Measurements from ENCODE around the gene BCL7A. TPM values are rescaled to one million over a fixed set of nuclear protein-coding genes. Genes with fewer than 3 reads are reported as not detected.

The BCL7A gene
- total RNA-seq, 4 donors from 2014 or later, result 4.7 to 8.5 (median 5.6) TPM

DNA sequence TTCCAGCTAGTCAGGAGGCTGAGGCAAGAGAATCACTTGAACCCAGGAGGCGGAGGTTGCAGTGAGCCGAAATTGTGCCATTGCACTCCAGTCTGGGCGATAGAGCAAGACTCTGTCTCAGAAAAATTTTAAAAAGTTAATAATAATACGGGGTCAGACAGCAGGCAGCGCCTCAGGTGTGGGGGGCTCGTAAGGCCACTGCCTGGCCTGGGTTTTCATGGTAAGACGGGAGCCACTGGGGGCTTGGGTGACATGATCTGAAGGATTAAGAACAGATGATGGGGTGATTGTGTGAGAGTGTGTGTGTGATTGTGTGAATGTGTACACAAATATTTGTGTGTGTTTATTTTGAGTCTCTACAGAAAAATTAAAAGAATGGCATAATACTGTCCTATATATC lies 23.6 kb downstream of the BCL7A start:
- peaks cover 0 to 73% of the 10 kb centered on the region in 2 donors for H3K36me3 ChIP-seq

GRCh38 chr12:122046145-122046544 lies 24.5 kb downstream of the BCL7A start:
- no peak for ATAC-seq

More for the DNA sequence above, 23.6 kb downstream of the BCL7A start:
- H3K4me3 ChIP-seq, result no peak overlapping the region
- no peak overlapping the region for H3K27ac ChIP-seq
- TF ChIP-seq POLR2AphosphoS5 (IDR thresholded peaks at IDR 0.05) (no peak), EP300 (IDR thresholded peaks at IDR 0.05) (no peak), CTCF (IDR thresholded peaks at IDR 0.05) (no peak), POLR2A (IDR thresholded peaks at IDR 0.05) (no peak)
- ATAC-seq, result no peak
- peaks cover 0 to 2% (median 0%) of the 10 kb centered on the region in 3 donors for H3K4me1 ChIP-seq
- no peaks in the 10 kb centered on the region for H3K9me3 ChIP-seq
- no peaks in the 10 kb centered on the region for H3K27me3 ChIP-seq
- 97% methylated on average over 6 to 7 of the region's 7 CpGs for WGBS, 2 donors (ENCODE audit: low coverage in 1 of 2)

DNA sequence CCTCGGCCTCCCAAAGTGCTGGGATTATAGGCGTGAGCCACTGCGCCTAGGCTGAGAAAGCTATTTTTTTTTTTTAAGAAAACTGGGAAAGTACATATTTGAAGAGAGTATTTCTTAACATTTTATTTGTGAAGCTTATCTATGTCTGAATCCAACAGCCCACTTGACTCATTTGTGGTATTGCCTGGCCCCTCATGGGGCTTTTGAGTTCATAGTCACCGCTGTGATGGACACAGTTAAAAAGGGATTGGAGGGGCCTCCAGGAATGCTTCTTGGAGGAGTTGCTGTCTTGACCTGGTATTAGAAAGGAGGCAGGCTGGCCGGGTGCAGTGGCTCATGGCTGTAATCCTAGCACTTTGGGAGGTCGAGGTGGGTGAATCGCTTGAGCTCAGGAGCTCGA lies 26.5 kb downstream of the BCL7A start:
- 87 to 89% methylated on average over 4 of the region's 8 CpGs for WGBS, 2 donors (ENCODE audit: low coverage in 1 of 2)
- H3K4me3 ChIP-seq, result no peak overlapping the region
- no peaks in the 10 kb centered on the region for H3K9me3 ChIP-seq
- no peak for ATAC-seq
- H3K4me1 ChIP-seq, result peaks cover 0 to 26% (median 9%) of the 10 kb centered on the region in 3 donors
- TF ChIP-seq EP300 (IDR thresholded peaks at IDR 0.05) (no peak), POLR2A (IDR thresholded peaks at IDR 0.05) (no peak), CTCF (IDR thresholded peaks at IDR 0.05) (no peak), POLR2AphosphoS5 (IDR thresholded peaks at IDR 0.05) (no peak)
- no peak overlapping the region for H3K27ac ChIP-seq
- H3K27me3 ChIP-seq, result no peaks in the 10 kb centered on the region
- peaks cover 0 to 46% of the 10 kb centered on the region in 2 donors for H3K36me3 ChIP-seq

More at GRCh38 chr12:122046145-122046544, 24.5 kb downstream of the BCL7A start:
- H3K4me1 ChIP-seq, result peaks cover 0 to 11% (median 4%) of the 10 kb centered on the region in 3 donors
- H3K4me3 ChIP-seq, result no peak overlapping the region
- H3K36me3 ChIP-seq, result peaks cover 0 to 64% of the 10 kb centered on the region in 2 donors
- no peaks in the 10 kb centered on the region for H3K9me3 ChIP-seq
- TF ChIP-seq CTCF (IDR thresholded peaks at IDR 0.05) (no peak), POLR2AphosphoS5 (IDR thresholded peaks at IDR 0.05) (no peak), POLR2A (IDR thresholded peaks at IDR 0.05) (no peak), EP300 (IDR thresholded peaks at IDR 0.05) (no peak)
- 93 to 100% methylated on average over 1 to 3 of the region's 7 CpGs for WGBS, 2 donors (ENCODE audit: low coverage in 1 of 2)
- H3K27ac ChIP-seq, result no peak overlapping the region
- H3K27me3 ChIP-seq, result no peaks in the 10 kb centered on the region

GRCh38 chr12:122049827-122050226 lies 28.1 kb downstream of the BCL7A start:
- WGBS, 2 donors (ENCODE audit: low coverage in 1 of 2), result 78 to 100% methylated on average over 1 to 7 of the region's 9 CpGs
- Histone ChIP-seq H3K27me3 (no peaks in the 10 kb centered on the region), H3K27ac (no peak overlapping the region), H3K9me3 (no peaks in the 10 kb centered on the region), H3K4me3 (no peak overlapping the region), H3K4me1 (peaks cover 0 to 39% (median 13%) of the 10 kb centered on the region in 3 donors), H3K36me3 (peaks cover 0 to 30% of the 10 kb centered on the region in 2 donors)
- TF ChIP-seq POLR2A (IDR thresholded peaks at IDR 0.05) (no peak), CTCF (IDR thresholded peaks at IDR 0.05) (no peak), POLR2AphosphoS5 (IDR thresholded peaks at IDR 0.05) (no peak), EP300 (IDR thresholded peaks at IDR 0.05) (no peak)
- ATAC-seq, result no peak

DNA sequence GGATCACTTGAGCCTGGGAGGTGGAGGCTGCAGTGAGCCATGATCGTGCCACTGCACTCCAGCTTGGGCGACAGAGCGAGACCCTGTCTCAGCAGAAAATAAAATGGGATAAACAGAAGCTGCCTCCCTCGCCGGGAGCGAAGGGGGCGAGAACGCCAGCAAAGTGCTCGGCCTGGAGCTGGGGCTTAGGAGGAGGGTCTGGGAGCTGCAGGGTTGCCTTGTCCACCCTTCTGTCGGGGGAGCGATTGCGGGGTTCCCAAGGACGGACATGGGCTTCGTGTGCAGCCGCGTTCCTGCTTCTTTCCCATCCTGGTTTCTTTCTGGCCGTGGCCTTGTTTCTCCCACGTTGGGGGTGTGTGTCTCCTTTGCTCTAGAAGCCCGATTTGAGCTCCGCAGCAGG lies 29.0 kb downstream of the BCL7A start:
- Histone ChIP-seq H3K4me1 (peaks cover 0 to 41% (median 13%) of the 10 kb centered on the region in 3 donors), H3K9me3 (no peaks in the 10 kb centered on the region), H3K4me3 (no peak overlapping the region), H3K36me3 (peaks cover 0 to 28% of the 10 kb centered on the region in 2 donors), H3K27me3 (no peaks in the 10 kb centered on the region), H3K27ac (peak overlapping the region; percentile 0 to 78 (median 70))
- TF ChIP-seq CTCF (IDR thresholded peaks at IDR 0.05) (no peak), EP300 (IDR thresholded peaks at IDR 0.05) (no peak), POLR2AphosphoS5 (IDR thresholded peaks at IDR 0.05) (no peak), POLR2A (IDR thresholded peaks at IDR 0.05) (no peak)
- 40 to 79% methylated on average over 1 to 18 of the region's 20 CpGs for WGBS, 2 donors (ENCODE audit: low coverage in 1 of 2)
- ATAC-seq, result no peak

All from gastroesophageal sphincter (tissue), 4 donors.